Stimulated activated CD4-positive, alpha-beta T cell treated with anti-CD3 and anti-CD28 coated beads, TNF-alpha, amount 100 ng/mL, for 24 hours (primary cell): ENCODE data around the gene AQP1.

Experiments used
- DNase-seq, 3 experiments: peaks; one replicate each; pipeline ENCODE4 v3.0.0-alpha.2; 2020; ENCODE audit warnings: low read depth in 3 of 3

AQP1 gene

GRCh38 chr7:30920584-30921539 is 9.2 kb downstream of the AQP1 start:
- DNase-seq: no peak

- no peak for DNase-seq
These were observed 10.1 kb downstream of the AQP1 start for GRCh38 chr7:30921540-30922401.

GRCh38 chr7:30922596-30922995 is 10.9 kb downstream of the AQP1 start:
- DNase-seq: no peak

- DNase-seq: no peak
These were observed 11.5 kb downstream of the AQP1 start for GRCh38 chr7:30923009-30923773.

GRCh38 chr7:30923774-30924413 is 12.2 kb downstream of the AQP1 start:
- no peak for DNase-seq

GRCh38 chr7:30924624-30925023 is 13.0 kb downstream of the AQP1 start:
- no peak for DNase-seq

- no peak for DNase-seq
These were observed 13.5 kb downstream of the AQP1 start for GRCh38 chr7:30925117-30925516.

GRCh38 chr7:30925913-30926312 is 14.3 kb downstream of the AQP1 start:
- no peak for DNase-seq

GRCh38 chr7:30926313-30926712 is 14.7 kb downstream of the AQP1 start:
- DNase-seq: no peak

- no peak for DNase-seq
These were observed 15.4 kb downstream of the AQP1 start for GRCh38 chr7:30927040-30927439.

GRCh38 chr7:30927559-30927958 is 15.9 kb downstream of the AQP1 start:
- no peak for DNase-seq

- no peak for DNase-seq
These were observed 16.7 kb downstream of the AQP1 start for GRCh38 chr7:30928254-30928872.

- DNase-seq: no peak
These were observed 18.0 kb downstream of the AQP1 start for GRCh38 chr7:30929686-30930085.

GRCh38 chr7:30930621-30931020 is 19.0 kb downstream of the AQP1 start:
- no peak for DNase-seq

- no peak for DNase-seq
These were observed 19.7 kb downstream of the AQP1 start for GRCh38 chr7:30931161-30931928.

- no peak for DNase-seq
These were observed 20.4 kb downstream of the AQP1 start for GRCh38 chr7:30931929-30932540.

GRCh38 chr7:30932562-30932961 is 20.9 kb downstream of the AQP1 start:
- no peak for DNase-seq

GRCh38 chr7:30933124-30933974 is 21.7 kb downstream of the AQP1 start:
- no peak for DNase-seq

GRCh38 chr7:30934225-30934624 is 22.6 kb downstream of the AQP1 start:
- DNase-seq: no peak
